ENCODE results near the gene SSBP4. TPM values are rescaled to one million over a fixed set of nuclear protein-coding genes. Genes with fewer than 3 reads are reported as not detected.

SSBP4 gene
- total RNA-seq, 1 experiment from 2014 or later = 164 TPM

DNA sequence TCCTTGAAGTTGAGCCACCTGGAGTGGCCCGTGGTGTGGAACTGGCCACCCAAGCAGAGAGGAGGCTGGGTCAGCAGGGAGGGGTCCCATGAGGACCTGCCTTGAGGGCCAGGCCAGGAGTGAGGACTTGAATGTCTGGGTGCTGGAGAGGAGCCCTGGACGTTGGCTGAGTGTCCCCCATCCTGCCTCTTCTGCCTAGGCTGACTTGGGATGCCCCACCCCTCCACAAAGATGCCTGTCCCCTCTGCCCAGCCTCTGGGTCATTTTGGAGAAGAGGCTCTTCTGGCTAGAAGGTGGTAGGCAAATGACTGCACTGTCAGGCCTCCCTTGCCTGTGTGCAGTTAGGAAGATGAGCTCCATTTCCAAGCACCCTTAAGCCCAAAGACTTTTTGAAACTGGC is 1.7 kb downstream of the SSBP4 start:
- TF ChIP-seq ELF1 (IDR thresholded peaks at IDR 0.05; ENCODE audit: borderline replicate concordance, low read depth) (no peak), SP1 (IDR thresholded peaks at IDR 0.05; ENCODE audit: low read depth) (no peak), POLR2A (IDR thresholded peaks at IDR 0.05; ENCODE audit: borderline replicate concordance, extremely low read depth, insufficient read depth, insufficient read length) (no peak), TCF7L2 (IDR thresholded peaks at IDR 0.05; ENCODE audit: borderline replicate concordance, extremely low read depth, insufficient read depth, insufficient read length) (no peak), CBX3 (IDR thresholded peaks at IDR 0.05; ENCODE audit: low read depth) (no peak), POLR2AphosphoS5 (IDR thresholded peaks at IDR 0.05; ENCODE audit: low read depth, low read length) (no peak), ZFX (IDR thresholded peaks at IDR 0.05) (no peak), SRF (IDR thresholded peaks at IDR 0.05; ENCODE audit: low read depth) (no peak), EZH2 (IDR thresholded peaks at IDR 0.05) (no peak), FOSL1 (IDR thresholded peaks at IDR 0.05; ENCODE audit: low read depth) (no peak), EZH2phosphoT487 (IDR thresholded peaks at IDR 0.05; ENCODE audit: borderline replicate concordance) (no peak), JUND (IDR thresholded peaks at IDR 0.05) (no peak), SIN3A (IDR thresholded peaks at IDR 0.05; ENCODE audit: low read depth) (no peak), EGR1 (IDR thresholded peaks at IDR 0.05; ENCODE audit: low read depth) (no peak), RAD21 (IDR thresholded peaks at IDR 0.05; ENCODE audit: low read depth) (no peak), ZNF274 (IDR thresholded peaks at IDR 0.05; ENCODE audit: low read depth, low read length) (no peak)
- TF ChIP-seq, protein P1, sequence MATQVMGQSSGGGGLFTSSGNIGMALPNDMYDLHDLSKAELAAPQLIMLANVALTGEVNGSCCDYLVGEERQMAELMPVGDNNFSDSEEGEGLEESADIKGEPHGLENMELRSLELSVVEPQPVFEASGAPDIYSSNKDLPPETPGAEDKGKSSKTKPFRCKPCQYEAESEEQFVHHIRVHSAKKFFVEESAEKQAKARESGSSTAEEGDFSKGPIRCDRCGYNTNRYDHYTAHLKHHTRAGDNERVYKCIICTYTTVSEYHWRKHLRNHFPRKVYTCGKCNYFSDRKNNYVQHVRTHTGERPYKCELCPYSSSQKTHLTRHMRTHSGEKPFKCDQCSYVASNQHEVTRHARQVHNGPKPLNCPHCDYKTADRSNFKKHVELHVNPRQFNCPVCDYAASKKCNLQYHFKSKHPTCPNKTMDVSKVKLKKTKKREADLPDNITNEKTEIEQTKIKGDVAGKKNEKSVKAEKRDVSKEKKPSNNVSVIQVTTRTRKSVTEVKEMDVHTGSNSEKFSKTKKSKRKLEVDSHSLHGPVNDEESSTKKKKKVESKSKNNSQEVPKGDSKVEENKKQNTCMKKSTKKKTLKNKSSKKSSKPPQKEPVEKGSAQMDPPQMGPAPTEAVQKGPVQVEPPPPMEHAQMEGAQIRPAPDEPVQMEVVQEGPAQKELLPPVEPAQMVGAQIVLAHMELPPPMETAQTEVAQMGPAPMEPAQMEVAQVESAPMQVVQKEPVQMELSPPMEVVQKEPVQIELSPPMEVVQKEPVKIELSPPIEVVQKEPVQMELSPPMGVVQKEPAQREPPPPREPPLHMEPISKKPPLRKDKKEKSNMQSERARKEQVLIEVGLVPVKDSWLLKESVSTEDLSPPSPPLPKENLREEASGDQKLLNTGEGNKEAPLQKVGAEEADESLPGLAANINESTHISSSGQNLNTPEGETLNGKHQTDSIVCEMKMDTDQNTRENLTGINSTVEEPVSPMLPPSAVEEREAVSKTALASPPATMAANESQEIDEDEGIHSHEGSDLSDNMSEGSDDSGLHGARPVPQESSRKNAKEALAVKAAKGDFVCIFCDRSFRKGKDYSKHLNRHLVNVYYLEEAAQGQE (IDR thresholded peaks at IDR 0.05; ENCODE audit: low read depth) = no peak
- TF ChIP-seq, protein P2, sequence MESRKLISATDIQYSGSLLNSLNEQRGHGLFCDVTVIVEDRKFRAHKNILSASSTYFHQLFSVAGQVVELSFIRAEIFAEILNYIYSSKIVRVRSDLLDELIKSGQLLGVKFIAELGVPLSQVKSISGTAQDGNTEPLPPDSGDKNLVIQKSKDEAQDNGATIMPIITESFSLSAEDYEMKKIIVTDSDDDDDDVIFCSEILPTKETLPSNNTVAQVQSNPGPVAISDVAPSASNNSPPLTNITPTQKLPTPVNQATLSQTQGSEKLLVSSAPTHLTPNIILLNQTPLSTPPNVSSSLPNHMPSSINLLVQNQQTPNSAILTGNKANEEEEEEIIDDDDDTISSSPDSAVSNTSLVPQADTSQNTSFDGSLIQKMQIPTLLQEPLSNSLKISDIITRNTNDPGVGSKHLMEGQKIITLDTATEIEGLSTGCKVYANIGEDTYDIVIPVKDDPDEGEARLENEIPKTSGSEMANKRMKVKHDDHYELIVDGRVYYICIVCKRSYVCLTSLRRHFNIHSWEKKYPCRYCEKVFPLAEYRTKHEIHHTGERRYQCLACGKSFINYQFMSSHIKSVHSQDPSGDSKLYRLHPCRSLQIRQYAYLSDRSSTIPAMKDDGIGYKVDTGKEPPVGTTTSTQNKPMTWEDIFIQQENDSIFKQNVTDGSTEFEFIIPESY (IDR thresholded peaks at IDR 0.05; ENCODE audit: extremely low read depth, insufficient replicate concordance, low read length) = no peak
- TF ChIP-seq, protein P3, sequence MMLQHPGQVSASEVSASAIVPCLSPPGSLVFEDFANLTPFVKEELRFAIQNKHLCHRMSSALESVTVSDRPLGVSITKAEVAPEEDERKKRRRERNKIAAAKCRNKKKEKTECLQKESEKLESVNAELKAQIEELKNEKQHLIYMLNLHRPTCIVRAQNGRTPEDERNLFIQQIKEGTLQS (IDR thresholded peaks at IDR 0.05) = no peak
- TF ChIP-seq, protein P4, sequence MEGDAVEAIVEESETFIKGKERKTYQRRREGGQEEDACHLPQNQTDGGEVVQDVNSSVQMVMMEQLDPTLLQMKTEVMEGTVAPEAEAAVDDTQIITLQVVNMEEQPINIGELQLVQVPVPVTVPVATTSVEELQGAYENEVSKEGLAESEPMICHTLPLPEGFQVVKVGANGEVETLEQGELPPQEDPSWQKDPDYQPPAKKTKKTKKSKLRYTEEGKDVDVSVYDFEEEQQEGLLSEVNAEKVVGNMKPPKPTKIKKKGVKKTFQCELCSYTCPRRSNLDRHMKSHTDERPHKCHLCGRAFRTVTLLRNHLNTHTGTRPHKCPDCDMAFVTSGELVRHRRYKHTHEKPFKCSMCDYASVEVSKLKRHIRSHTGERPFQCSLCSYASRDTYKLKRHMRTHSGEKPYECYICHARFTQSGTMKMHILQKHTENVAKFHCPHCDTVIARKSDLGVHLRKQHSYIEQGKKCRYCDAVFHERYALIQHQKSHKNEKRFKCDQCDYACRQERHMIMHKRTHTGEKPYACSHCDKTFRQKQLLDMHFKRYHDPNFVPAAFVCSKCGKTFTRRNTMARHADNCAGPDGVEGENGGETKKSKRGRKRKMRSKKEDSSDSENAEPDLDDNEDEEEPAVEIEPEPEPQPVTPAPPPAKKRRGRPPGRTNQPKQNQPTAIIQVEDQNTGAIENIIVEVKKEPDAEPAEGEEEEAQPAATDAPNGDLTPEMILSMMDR (IDR thresholded peaks at IDR 0.05 in 2 of 3, conservative IDR thresholded peaks at IDR 0.05 in 1 of 3; ENCODE audit: borderline replicate concordance in 1 of 3, insufficient read depth in 1 of 3, low read depth in 2 of 3, low read length in 2 of 3) = no peak
- peak overlapping the region; percentile 96 for H3K9ac ChIP-seq (ENCODE audit: low read length)
- H3K4me1 ChIP-seq (ENCODE audit: control insufficient read depth in 1 of 2, insufficient read depth in 2 of 2, low read length in 2 of 2) = peaks cover 40 to 79% of the 10 kb centered on the region in 2 experiments
- BruUV-seq (replicated peaks) = TSS peak; percentile 43
- no peak for ATAC-seq
- peaks cover 64% of the 10 kb centered on the region for H3K79me2 ChIP-seq (ENCODE audit: insufficient read depth, low read length)
- POLR2A ChIA-PET = interaction anchor here (0.5 to 0.6 kb wide), 2 partner anchors 16 to 128 kb away, joined by 4 read pairs; no protein-coding TSS in a partner anchor
- peak overlapping the region; percentile 65 to 92 for H3K4me3 ChIP-seq (replicated peaks in 1 of 2; ENCODE audit: low read depth in 1 of 2, low read length in 2 of 2)
- peak overlapping the region; percentile 98 for H3K27ac ChIP-seq (ENCODE audit: low read depth, low read length)
- peak overlapping the region; percentile 100 for H3K4me2 ChIP-seq (ENCODE audit: low read length)
- H3K9me2 ChIP-seq (ENCODE audit: insufficient read depth) = no peaks in the 10 kb centered on the region
- H4K20me1 ChIP-seq (ENCODE audit: insufficient read depth) = no peaks in the 10 kb centered on the region
- DNase-seq (ENCODE audit: low read depth, low spot score) = no peak
- intact Hi-C loops (cut with micrococcal nuclease) = no loop called here
- no peaks in the 10 kb centered on the region for H3K9me3 ChIP-seq (ENCODE audit: control insufficient read depth in 1 of 2, insufficient read depth in 1 of 2, low read depth in 1 of 2, low read length in 2 of 2)
- H3K27me3 ChIP-seq (ENCODE audit: insufficient read depth, low read length) = no peaks in the 10 kb centered on the region
- RAD21 ChIA-PET (ENCODE audit: low non-redundant PET in 1 of 2, low total read pairs in 2 of 2, uncharacterized antibody in 2 of 2, unreplicated experiment in 2 of 2) = no interaction called here
- no peak overlapping the region for H2AFZ ChIP-seq (ENCODE audit: low read depth, low read length, poor library complexity, severe bottlenecking)
- CTCF ChIA-PET = no interaction called here
- no peaks in the 10 kb centered on the region; a peak in 1 of 4 replicates for H3K36me3 ChIP-seq (ENCODE audit: control insufficient read depth in 1 of 2, insufficient read depth in 2 of 2, low read length in 2 of 2)

Data from HCT116 (cell line).